Natural killer cell (primary cell): ENCODE data around the gene SPA17. TPM values are rescaled to one million over a fixed set of nuclear protein-coding genes. Genes with fewer than 3 reads are reported as not detected.
A peak's percentile ranks its signal among the peaks of the same experiment; 100 is the strongest.

Experiments used
- ATAC-seq, 3 donors: fragments of 150-1000 bp in 2 of 3; fragments of 200-7000 bp in 1 of 3; cut with Tn5 transposase; 1 replicate in 1 of 3; 2 replicates in 2 of 3; pipeline ENCODE4 v1.10.0; 2021; ENCODE audit warnings: mild to moderate bottlenecking in 2 of 3, moderate library complexity in 2 of 3
- DNase-seq, 2 donors: peaks; one replicate each; pipeline versions ENCODE4 v3.0.0 to v3.0.0-alpha.2; 2013 to 2021; ENCODE audit warnings: mixed read lengths in 1 of 2
- H3K27ac ChIP-seq: one replicate; pipeline ENCODE4 v1.5.1; 2013; ENCODE audit warnings: mild to moderate bottlenecking, low read length
- H3K27me3 ChIP-seq: one replicate; pipeline ENCODE4 v1.6.1; 2013; ENCODE audit warnings: low read length; ENCODE audit not compliant: control insufficient read depth, insufficient read depth
- H3K36me3 ChIP-seq: one replicate; pipeline ENCODE4 v1.6.1; 2013; ENCODE audit warnings: low read length; ENCODE audit not compliant: control insufficient read depth, insufficient read depth
- H3K4me1 ChIP-seq: one replicate; pipeline ENCODE4 v1.6.1; 2013; ENCODE audit warnings: low read length; ENCODE audit not compliant: control insufficient read depth, insufficient read depth
- H3K4me3 ChIP-seq: one replicate; pipeline ENCODE4 v1.5.1; 2013; ENCODE audit warnings: low read length
- H3K9me3 ChIP-seq: one replicate; pipeline ENCODE4 v1.6.1; 2013; ENCODE audit warnings: low read length; ENCODE audit not compliant: control insufficient read depth, insufficient read depth
- H3K27ac Mint-ChIP-seq, 2 donors: one replicate each; pipeline ENCODE4 v1.8.0; 2022; ENCODE audit warnings: mild to moderate bottlenecking in 2 of 2, mixed read lengths in 2 of 2, moderate library complexity in 1 of 2
- H3K27me3 Mint-ChIP-seq, 2 donors: one replicate each; pipeline ENCODE4 v1.8.0; 2022; ENCODE audit warnings: low read depth in 2 of 2, mixed read lengths in 2 of 2
- H3K36me3 Mint-ChIP-seq: one replicate; pipeline ENCODE4 v1.8.0; 2022; ENCODE audit warnings: mixed read lengths
- H3K4me1 Mint-ChIP-seq, 2 donors: one replicate each; pipeline ENCODE4 v1.8.0; 2022; ENCODE audit warnings: mixed read lengths in 2 of 2
- H3K4me3 Mint-ChIP-seq: one replicate; pipeline ENCODE4 v1.8.0; 2022; ENCODE audit warnings: mild to moderate bottlenecking, moderate library complexity, mixed read lengths
- H3K9me3 Mint-ChIP-seq, 2 donors: one replicate each; pipeline ENCODE4 v1.8.0; 2022; ENCODE audit warnings: mixed read lengths in 2 of 2
- CTCF ChIP-seq: fragments of 200-600 bp; IDR thresholded peaks from one replicate; pipeline ENCODE4 v1.8.0; 2022; ENCODE audit warnings: antibody characterized with exemption
- WGBS: methylation state at CpG from one replicate; pipeline ENCODE4 v1.1.7; 2013; ENCODE audit warnings: missing lambda C conversion rate; ENCODE audit not compliant: insufficient coverage; 5-methylcytosine and 5-hydroxymethylcytosine counted together
- intact Hi-C: fragments of 100-400 bp; cut with micrococcal nuclease; formaldehyde crosslinking; loops from one replicate; pipeline ENCODE4 v1.14.2; 2022
- total RNA-seq, 4 donors: library from RNA; stranded (reverse); fragments of 120-200 nt in 1 of 4; gene quantifications; one replicate each; pipeline versions ENCODE4 v1.2.3 to v1.2.4, GENCODE V29; 2013 to 2022

Gene SPA17
- total RNA-seq, result under 1 TPM; 0.35 to 0.45 (median 0.35) TPM
- 1.1 TPM for total RNA-seq (2013)

- H3K4me1 ChIP-seq, result peaks cover 22% of the 10 kb centered on the region
- DNase-seq, result peak; percentile 71 to 93
- H3K4me3 Mint-ChIP-seq, result peak within 1 kb of the TSS; percentile 91
- H3K27me3 ChIP-seq, result no peaks in the 10 kb centered on the region
- WGBS, result under 1% methylated on average over 58 of the region's 58 CpGs
- no peaks in the 10 kb centered on the region for H3K36me3 Mint-ChIP-seq
- no peaks in the 10 kb centered on the region for H3K9me3 Mint-ChIP-seq
- no peaks in the 10 kb centered on the region for H3K36me3 ChIP-seq
- peak within 1 kb of the TSS; percentile 66 for H3K27ac ChIP-seq
- intact Hi-C loops, result no loop called here
- peak within 1 kb of the TSS; percentile 84 for H3K4me3 ChIP-seq
- peaks cover 16 to 23% of the 10 kb centered on the region in 2 donors for H3K4me1 Mint-ChIP-seq
- H3K9me3 ChIP-seq, result no peaks in the 10 kb centered on the region
- ATAC-seq, result peak; percentile 85 to 88 (median 85)
- TF ChIP-seq CTCF, result no peak
- H3K27me3 Mint-ChIP-seq, result peaks cover 0 to 4% of the 10 kb centered on the region in 2 donors
- H3K27ac Mint-ChIP-seq, result peak within 1 kb of the TSS; percentile 91 to 92
Measured at GRCh38 chr11:124673333-124674167, at the start of gene SPA17, which contains the start of gene SIAE. Gene SPA17 (plus strand): TSS chr11:124673904. CDS start chr11:124675265, 1,361 bp downstream. Gene SIAE (minus strand): TSS chr11:124673739. CDS start chr11:124673708, 31 bp downstream.

GRCh38 chr11:124625504-124626168 is 48.1 kb upstream of the SPA17 start:
- Histone ChIP-seq H3K9me3 (no peaks in the 10 kb centered on the region), H3K27ac (no peak overlapping the region), H3K4me3 (no peak overlapping the region), H3K4me1 (peaks cover 10% of the 10 kb centered on the region), H3K27me3 (no peaks in the 10 kb centered on the region), H3K36me3 (peaks cover 42% of the 10 kb centered on the region)
- Mint-ChIP-seq H3K4me3 (peak overlapping the region; percentile 17), H3K27ac (peak overlapping the region; percentile 26 to 80), H3K9me3 (no peaks in the 10 kb centered on the region), H3K27me3 (peaks cover 0 to 4% of the 10 kb centered on the region in 2 donors), H3K4me1 (peaks cover 33 to 55% of the 10 kb centered on the region in 2 donors), H3K36me3 (peaks cover 7% of the 10 kb centered on the region)
- WGBS, result 93% methylated on average over 3 of the region's 3 CpGs
- no peak for TF ChIP-seq CTCF
- intact Hi-C loops, result no loop called here
- DNase-seq (no peak), ATAC-seq (no peak)

GRCh38 chr11:124627546-124627945 is 46.2 kb upstream of the SPA17 start:
- H3K36me3 ChIP-seq, result peaks cover 61% of the 10 kb centered on the region
- Mint-ChIP-seq H3K9me3 (no peaks in the 10 kb centered on the region), H3K27me3 (no peaks in the 10 kb centered on the region), H3K36me3 (peaks cover 7% of the 10 kb centered on the region), H3K27ac (peak overlapping the region in 1 of 2 donors; percentile 5), H3K4me1 (peaks cover 33 to 50% of the 10 kb centered on the region in 2 donors), H3K4me3 (no peak overlapping the region)
- DNase-seq (no peak), ATAC-seq (no peak)
- no peaks in the 10 kb centered on the region for H3K9me3 ChIP-seq
- no peak overlapping the region for H3K27ac ChIP-seq
- H3K4me3 ChIP-seq, result no peak overlapping the region
- intact Hi-C loops, result no loop called here
- H3K27me3 ChIP-seq, result no peaks in the 10 kb centered on the region
- WGBS, result 93% methylated on average over 4 of the region's 5 CpGs
- TF ChIP-seq CTCF, result no peak
- peaks cover 5% of the 10 kb centered on the region for H3K4me1 ChIP-seq
